Fibroblast of lung (primary cell): ENCODE data around the gene DNAH8. TPM values are rescaled to one million over a fixed set of nuclear protein-coding genes. Genes with fewer than 3 reads are reported as not detected.

Experiments used
- DNase-seq, 2 donors: peaks; one replicate each; pipeline versions ENCODE4 v3.0.0 to v3.0.0-alpha.2; 2010; ENCODE audit warnings: low read depth in 2 of 2
- H2AFZ ChIP-seq: 2 replicates; pipeline ENCODE4 v1.5.1; 2012; ENCODE audit warnings: low read length, control low read depth, inconsistent platforms
- H3K27ac ChIP-seq: 2 replicates; pipeline ENCODE4 v1.5.1; 2011; ENCODE audit warnings: low read length, control low read depth; ENCODE audit not compliant: insufficient read depth
- H3K27me3 ChIP-seq: 2 replicates; pipeline ENCODE4 v1.5.1; 2011; ENCODE audit warnings: mild to moderate bottlenecking, low read length; ENCODE audit not compliant: control insufficient read depth, insufficient read depth
- H3K36me3 ChIP-seq: 2 replicates; pipeline ENCODE4 v1.5.1; 2011; ENCODE audit warnings: low read length; ENCODE audit not compliant: control insufficient read depth, insufficient read depth
- H3K4me1 ChIP-seq: 2 replicates; pipeline ENCODE4 v1.5.1; 2011; ENCODE audit warnings: low read length; ENCODE audit not compliant: control insufficient read depth, insufficient read depth; ENCODE audit errors: extremely low read depth
- H3K4me2 ChIP-seq: 2 replicates; pipeline ENCODE4 v1.5.1; 2011; ENCODE audit warnings: low read length, control low read depth; ENCODE audit not compliant: insufficient read depth; ENCODE audit errors: extremely low read depth
- H3K4me3 ChIP-seq, 4 experiments: fragments of 200-600 bp in 1 of 4; sonication (generic) in 1 of 4; replicated peaks in 1 of 4; 2 replicates each; pipeline ENCODE4 v1.5.1; 2011 to 2016; ENCODE audit warnings: low read length in 4 of 4, low read depth in 3 of 4, mild to moderate bottlenecking in 3 of 4, control low read depth in 2 of 4, inconsistent platforms in 1 of 4, mixed read lengths in 1 of 4; ENCODE audit not compliant: insufficient read depth in 1 of 4; ENCODE audit errors: control extremely low read depth in 1 of 4
- H3K79me2 ChIP-seq: 2 replicates; pipeline ENCODE4 v1.5.1; 2012; ENCODE audit warnings: mild to moderate bottlenecking, low read length, inconsistent platforms; ENCODE audit not compliant: control insufficient read depth, insufficient read depth
- H3K9ac ChIP-seq: 2 replicates; pipeline ENCODE4 v1.5.1; 2011; ENCODE audit warnings: mild to moderate bottlenecking, low read length, control low read depth; ENCODE audit not compliant: insufficient read depth
- H3K9me3 ChIP-seq: 2 replicates; pipeline ENCODE4 v1.5.1; 2012; ENCODE audit warnings: low read depth, low read length; ENCODE audit not compliant: control insufficient read depth, insufficient read depth
- H4K20me1 ChIP-seq: 2 replicates; pipeline ENCODE4 v1.5.1; 2011; ENCODE audit warnings: low read length; ENCODE audit not compliant: control insufficient read depth, insufficient read depth; ENCODE audit errors: extremely low read depth
- EZH2 ChIP-seq: IDR thresholded peaks from 2 replicates; pipeline ENCODE4 v1.5.1; 2012; ENCODE audit warnings: low read length, control low read depth, mild to moderate bottlenecking; ENCODE audit errors: missing control alignments
- polyA plus RNA-seq, 2 donors: library from polyadenylated mRNA; depleted of rRNA in 1 of 2; stranded (reverse) in 1 of 2; unstranded in 1 of 2; fragments of >200 nt; gene quantifications; 2 replicates each; pipeline ENCODE4 v1.2.1, GENCODE V29; 2011 to 2012; ENCODE audit warnings: missing spikeins in 1 of 2
- total RNA-seq: library from RNA; depleted of rRNA; stranded (reverse); fragments of >200 nt; gene quantifications from 2 replicates; pipeline ENCODE4 v1.2.1, GENCODE V29; 2014
- TF ChIP-seq, protein P1 (sequence below), 2 donors: IDR thresholded peaks in 1 of 2; conservative IDR thresholded peaks in 1 of 2; 1 replicate in 1 of 2; 2 replicates in 1 of 2; pipeline ENCODE4 v1.5.1; 2011 to 2012; ENCODE audit warnings: low read length in 2 of 2, control low read depth in 1 of 2, inconsistent platforms in 1 of 2, low read depth in 1 of 2, mild to moderate bottlenecking in 1 of 2

DNAH8 gene
- total and polyA plus RNA-seq, 2 donors (not counting 1 experiment from before 2014, with no cell fraction given): under 0.01 TPM; not detected in 1

DNA sequence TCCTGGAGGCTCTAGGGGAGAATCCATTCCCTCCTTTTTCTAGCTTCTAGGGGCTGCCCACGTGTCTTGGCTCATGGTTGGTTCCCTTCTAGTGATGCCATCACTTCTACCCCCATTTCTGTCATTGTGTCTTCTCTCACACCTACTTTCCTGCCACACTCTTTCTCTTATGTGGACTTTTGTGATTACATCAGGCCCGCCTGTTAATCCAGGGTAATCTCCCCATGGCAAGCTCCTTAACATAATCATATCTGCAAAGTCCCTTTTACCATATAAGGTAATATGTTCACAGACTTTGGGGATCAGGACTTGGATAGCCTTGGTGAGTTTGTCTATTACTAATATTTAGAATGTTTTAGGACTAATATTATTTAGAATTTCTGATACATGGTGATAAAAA, 111.9 kb downstream of the DNAH8 start:
- H3K9me3 ChIP-seq: no peaks in the 10 kb centered on the region
- H4K20me1 ChIP-seq: no peaks in the 10 kb centered on the region
- H3K27ac ChIP-seq: no peak overlapping the region
- no peak overlapping the region for H3K4me3 ChIP-seq
- no peak overlapping the region for H2AFZ ChIP-seq
- H3K36me3 ChIP-seq: no peaks in the 10 kb centered on the region
- TF ChIP-seq EZH2: no peak
- TF ChIP-seq, protein P1, sequence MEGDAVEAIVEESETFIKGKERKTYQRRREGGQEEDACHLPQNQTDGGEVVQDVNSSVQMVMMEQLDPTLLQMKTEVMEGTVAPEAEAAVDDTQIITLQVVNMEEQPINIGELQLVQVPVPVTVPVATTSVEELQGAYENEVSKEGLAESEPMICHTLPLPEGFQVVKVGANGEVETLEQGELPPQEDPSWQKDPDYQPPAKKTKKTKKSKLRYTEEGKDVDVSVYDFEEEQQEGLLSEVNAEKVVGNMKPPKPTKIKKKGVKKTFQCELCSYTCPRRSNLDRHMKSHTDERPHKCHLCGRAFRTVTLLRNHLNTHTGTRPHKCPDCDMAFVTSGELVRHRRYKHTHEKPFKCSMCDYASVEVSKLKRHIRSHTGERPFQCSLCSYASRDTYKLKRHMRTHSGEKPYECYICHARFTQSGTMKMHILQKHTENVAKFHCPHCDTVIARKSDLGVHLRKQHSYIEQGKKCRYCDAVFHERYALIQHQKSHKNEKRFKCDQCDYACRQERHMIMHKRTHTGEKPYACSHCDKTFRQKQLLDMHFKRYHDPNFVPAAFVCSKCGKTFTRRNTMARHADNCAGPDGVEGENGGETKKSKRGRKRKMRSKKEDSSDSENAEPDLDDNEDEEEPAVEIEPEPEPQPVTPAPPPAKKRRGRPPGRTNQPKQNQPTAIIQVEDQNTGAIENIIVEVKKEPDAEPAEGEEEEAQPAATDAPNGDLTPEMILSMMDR (conservative IDR thresholded peaks at IDR 0.05 in 1 of 2, IDR thresholded peaks at IDR 0.05 in 1 of 2; ENCODE audit: low read depth in 1 of 2, low read length in 2 of 2): no peak
- no peak overlapping the region for H3K4me2 ChIP-seq
- H3K4me1 ChIP-seq: no peaks in the 10 kb centered on the region
- H3K9ac ChIP-seq: no peak overlapping the region
- no peaks in the 10 kb centered on the region for H3K79me2 ChIP-seq
- DNase-seq: no peak
- no peaks in the 10 kb centered on the region for H3K27me3 ChIP-seq

DNA sequence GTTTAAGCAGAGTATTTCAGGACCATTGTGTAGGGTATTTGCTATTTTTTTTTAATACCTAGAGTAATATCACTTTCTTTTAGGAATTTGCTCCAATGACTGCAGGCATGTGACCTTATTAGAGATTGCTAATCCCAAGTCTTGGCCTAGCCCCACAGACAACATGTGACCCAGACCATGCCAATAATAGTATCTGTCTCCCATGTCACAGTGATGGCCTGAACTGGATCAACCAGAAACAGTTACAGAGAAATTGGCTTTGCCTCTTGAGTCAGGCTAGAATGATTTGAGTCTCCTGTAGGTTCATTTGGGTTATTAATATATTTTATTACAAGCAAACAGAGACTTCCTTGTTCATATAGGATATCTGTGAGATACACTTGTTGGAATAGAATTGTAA, 116.8 kb downstream of the DNAH8 start:
- DNase-seq: no peak
- Histone ChIP-seq H3K9me3 (no peaks in the 10 kb centered on the region), H2AFZ (no peak overlapping the region)

DNA sequence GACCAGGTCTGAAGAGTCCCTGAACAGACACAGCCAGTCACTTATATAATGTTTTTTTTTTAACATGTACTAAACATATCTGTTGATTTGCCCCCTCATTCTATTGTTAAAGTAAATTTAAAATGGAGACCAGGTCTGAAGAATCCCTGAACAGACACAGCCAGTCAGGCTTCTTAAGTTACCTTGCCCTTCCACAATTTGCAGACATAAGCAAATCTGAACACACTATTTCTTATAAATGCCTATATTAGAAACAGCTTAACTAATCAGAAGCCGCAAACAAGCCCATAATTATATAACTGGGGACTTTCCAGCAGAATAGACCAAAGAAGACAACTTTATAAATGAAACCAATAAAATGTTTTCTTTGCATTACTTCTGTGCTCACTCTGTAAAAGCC, 118.2 kb downstream of the DNAH8 start:
- Histone ChIP-seq H3K9me3 (no peaks in the 10 kb centered on the region), H3K4me3 (no peak overlapping the region), H3K27ac (no peak overlapping the region), H3K4me2 (no peak overlapping the region), H3K9ac (no peak overlapping the region), H2AFZ (no peak overlapping the region), H3K36me3 (no peaks in the 10 kb centered on the region), H3K4me1 (no peaks in the 10 kb centered on the region), H3K27me3 (no peaks in the 10 kb centered on the region), H3K79me2 (no peaks in the 10 kb centered on the region), H4K20me1 (no peaks in the 10 kb centered on the region)
- TF ChIP-seq EZH2: no peak
- TF ChIP-seq, protein P1 (conservative IDR thresholded peaks at IDR 0.05 in 1 of 2, IDR thresholded peaks at IDR 0.05 in 1 of 2; ENCODE audit: low read depth in 1 of 2, low read length in 2 of 2): no peak
- no peak for DNase-seq

More for the DNA sequence above, 116.8 kb downstream of the DNAH8 start:
- Histone ChIP-seq H3K4me1 (no peaks in the 10 kb centered on the region), H3K79me2 (no peaks in the 10 kb centered on the region), H3K4me2 (no peak overlapping the region), H3K36me3 (no peaks in the 10 kb centered on the region), H3K27ac (no peak overlapping the region), H3K27me3 (no peaks in the 10 kb centered on the region), H3K4me3 (no peak overlapping the region), H3K9ac (no peak overlapping the region), H4K20me1 (no peaks in the 10 kb centered on the region)
- TF ChIP-seq, protein P1 (conservative IDR thresholded peaks at IDR 0.05 in 1 of 2, IDR thresholded peaks at IDR 0.05 in 1 of 2; ENCODE audit: low read depth in 1 of 2, low read length in 2 of 2): no peak
- no peak for TF ChIP-seq EZH2
